ENCODE results near the gene MRPL48.
"Not testable (repeated sequence)": the region's sequence is repeated elsewhere in the genome, so short reads cannot be mapped to it uniquely, and the experiment has no call there.

Gene MRPL48

GRCh38 chr11:73875380-73875779 is 87.7 kb downstream of the MRPL48 start:
- DNase-seq: no peak
- Histone ChIP-seq H3K27me3 (replicated peaks) (no peaks in the 10 kb centered on the region), H3K4me3 (ENCODE audit: low read depth, low read length) (peak overlapping the region; percentile 87), H3K36me3 (replicated peaks) (peaks cover 15% of the 10 kb centered on the region), H3K27ac (peak overlapping the region; percentile 55)
- in situ Hi-C loops (cut with HindIII; ENCODE audit: low pct_ligation_motif_present, low sequenced_read_pairs): no loop called here
- TF ChIP-seq CTCF (IDR thresholded peaks at IDR 0.05; ENCODE audit: low read depth, low read length, missing control alignments): no peak

- in situ Hi-C loops (cut with HindIII; ENCODE audit: low pct_ligation_motif_present, low sequenced_read_pairs): no loop called here
- Histone ChIP-seq H3K27ac (peak overlapping the region; percentile 55), H3K27me3 (replicated peaks) (no peaks in the 10 kb centered on the region), H3K36me3 (replicated peaks) (peaks cover 15% of the 10 kb centered on the region), H3K4me3 (ENCODE audit: low read depth, low read length) (peak overlapping the region; percentile 87)
- TF ChIP-seq CTCF (IDR thresholded peaks at IDR 0.05; ENCODE audit: low read depth, low read length, missing control alignments): no peak
- no peak for DNase-seq
Measured at GRCh38 chr11:73875840-73876239, 88.2 kb downstream of the MRPL48 start.

GRCh38 chr11:73876424-73877310 is 89.0 kb downstream of the MRPL48 start, which contains the start of the genes COA4 and PAAF1:
TSS of gene COA4 (minus strand) at chr11:73876846. CDS start at chr11:73873378, 3,468 bp downstream.
TSS of gene PAAF1 (plus strand) at chr11:73876999. CDS start at chr11:73877022, 23 bp downstream.
- peak within 1 kb of the TSS; percentile 55 for H3K27ac ChIP-seq
- in situ Hi-C loops (cut with HindIII; ENCODE audit: low pct_ligation_motif_present, low sequenced_read_pairs): no loop called here
- peak within 1 kb of the TSS; percentile 87 for H3K4me3 ChIP-seq (ENCODE audit: low read depth, low read length)
- TF ChIP-seq CTCF (IDR thresholded peaks at IDR 0.05; ENCODE audit: low read depth, low read length, missing control alignments): no peak
- H3K36me3 ChIP-seq (replicated peaks): peaks cover 13% of the 10 kb centered on the region
- DNase-seq: peak; percentile 87
- no peaks in the 10 kb centered on the region for H3K27me3 ChIP-seq (replicated peaks)

GRCh38 chr11:73878771-73879170 is 91.1 kb downstream of the MRPL48 start:
- Histone ChIP-seq H3K27me3 (replicated peaks) (no peaks in the 10 kb centered on the region), H3K36me3 (replicated peaks) (no peaks in the 10 kb centered on the region), H3K4me3 (ENCODE audit: low read depth, low read length) (no peak overlapping the region), H3K27ac (no peak overlapping the region)
- TF ChIP-seq CTCF (IDR thresholded peaks at IDR 0.05; ENCODE audit: low read depth, low read length, missing control alignments): no peak
- in situ Hi-C loops (cut with HindIII; ENCODE audit: low pct_ligation_motif_present, low sequenced_read_pairs): no loop called here
- no peak for DNase-seq

- H3K27ac ChIP-seq; in situ Hi-C loops (cut with HindIII; ENCODE audit: low pct_ligation_motif_present, low sequenced_read_pairs); H3K27me3 ChIP-seq (replicated peaks); DNase-seq; H3K4me3 ChIP-seq (ENCODE audit: low read depth, low read length); H3K36me3 ChIP-seq (replicated peaks): not testable (repeated sequence)
Measured at GRCh38 chr11:73880449-73880848, 92.8 kb downstream of the MRPL48 start.

GRCh38 chr11:73883856-73884255 is 96.2 kb downstream of the MRPL48 start:
- DNase-seq: no peak
- Histone ChIP-seq H3K4me3 (ENCODE audit: low read depth, low read length) (no peak overlapping the region), H3K36me3 (replicated peaks) (no peaks in the 10 kb centered on the region), H3K27ac (no peak overlapping the region), H3K27me3 (replicated peaks) (no peaks in the 10 kb centered on the region)
- TF ChIP-seq CTCF (IDR thresholded peaks at IDR 0.05; ENCODE audit: low read depth, low read length, missing control alignments): no peak
- in situ Hi-C loops (cut with HindIII; ENCODE audit: low pct_ligation_motif_present, low sequenced_read_pairs): no loop called here

All from brain microvascular endothelial cell (primary cell).